Mucosa of stomach (tissue), 1 donor: Measurements from ENCODE around the gene DYNC1LI2.

Experiments used
- H3K27me3 ChIP-seq: one replicate; pipeline ENCODE4 v1.7.0; 2013; ENCODE audit warnings: mild to moderate bottlenecking, low read length; ENCODE audit not compliant: control insufficient read depth, insufficient read depth
- H3K36me3 ChIP-seq: one replicate; pipeline ENCODE4 v1.7.0; 2013; ENCODE audit warnings: low read length; ENCODE audit not compliant: control insufficient read depth, insufficient read depth
- H3K4me1 ChIP-seq: one replicate; pipeline ENCODE4 v1.7.0; 2013; ENCODE audit warnings: mild to moderate bottlenecking, low read length; ENCODE audit not compliant: control insufficient read depth, insufficient read depth
- H3K4me3 ChIP-seq: one replicate; pipeline ENCODE4 v1.7.0; 2013; ENCODE audit warnings: low read length
- H3K9ac ChIP-seq: one replicate; pipeline ENCODE4 v1.7.0; 2013; ENCODE audit warnings: mild to moderate bottlenecking, low read length, moderate library complexity
- H3K9me3 ChIP-seq: one replicate; pipeline ENCODE4 v1.7.0; 2013; ENCODE audit warnings: mild to moderate bottlenecking, low read length, moderate library complexity; ENCODE audit not compliant: control insufficient read depth
- donor health status: Pancreatic carcinoma.

Gene DYNC1LI2

GRCh38 chr16:66673691-66674090, 77.7 kb downstream of the DYNC1LI2 start:
- Histone ChIP-seq H3K4me3 (no peak overlapping the region), H3K4me1 (no peaks in the 10 kb centered on the region), H3K27me3 (no peaks in the 10 kb centered on the region), H3K9me3 (no peaks in the 10 kb centered on the region), H3K36me3 (no peaks in the 10 kb centered on the region), H3K9ac (no peak overlapping the region)
